ENCODE results near the gene CDC42EP2.
"Not testable (repeated sequence)": the region's sequence is repeated elsewhere in the genome, so short reads cannot be mapped to it uniquely, and the experiment has no call there.

CDC42EP2 gene

DNA sequence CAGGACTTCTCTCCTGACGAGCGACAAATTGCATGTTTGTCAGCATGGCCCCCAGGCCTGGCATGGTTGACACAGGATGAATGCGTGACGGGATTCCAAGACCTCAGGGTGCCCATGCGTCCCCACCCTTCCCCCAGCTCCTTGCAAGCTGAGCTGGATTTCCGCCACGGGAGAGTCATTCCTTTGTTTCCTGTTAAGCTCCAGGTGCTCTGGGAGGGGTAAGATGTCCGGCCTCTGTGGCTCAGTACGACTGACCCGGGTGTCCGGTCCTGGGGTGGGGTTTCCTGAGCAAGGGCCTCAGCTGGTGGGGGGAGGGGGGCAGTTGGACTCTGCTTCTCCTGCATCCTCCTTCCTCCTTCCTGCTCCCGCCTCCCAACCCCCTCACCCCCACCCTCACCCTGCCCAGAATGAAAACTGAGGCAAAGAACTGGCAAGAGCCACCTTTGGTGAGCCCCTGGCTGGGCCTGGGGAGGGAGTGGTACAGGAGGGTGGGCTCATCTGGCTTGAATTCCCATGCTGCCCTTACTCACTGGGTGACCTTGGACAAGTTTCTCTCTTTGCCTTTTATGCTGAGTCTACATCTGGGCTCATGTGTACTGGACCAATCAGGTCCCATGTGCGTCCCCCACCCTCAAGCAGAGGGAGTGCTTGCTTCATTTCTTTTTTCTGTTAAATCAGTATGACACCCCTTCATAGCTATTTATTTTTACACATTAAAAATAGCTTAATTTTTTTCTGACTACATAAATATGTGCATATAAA lies 2.5 kb downstream of the CDC42EP2 start:
- in situ Hi-C loops (cut with MboI; ENCODE audit: low sequenced_read_pairs), result no loop called here

DNA sequence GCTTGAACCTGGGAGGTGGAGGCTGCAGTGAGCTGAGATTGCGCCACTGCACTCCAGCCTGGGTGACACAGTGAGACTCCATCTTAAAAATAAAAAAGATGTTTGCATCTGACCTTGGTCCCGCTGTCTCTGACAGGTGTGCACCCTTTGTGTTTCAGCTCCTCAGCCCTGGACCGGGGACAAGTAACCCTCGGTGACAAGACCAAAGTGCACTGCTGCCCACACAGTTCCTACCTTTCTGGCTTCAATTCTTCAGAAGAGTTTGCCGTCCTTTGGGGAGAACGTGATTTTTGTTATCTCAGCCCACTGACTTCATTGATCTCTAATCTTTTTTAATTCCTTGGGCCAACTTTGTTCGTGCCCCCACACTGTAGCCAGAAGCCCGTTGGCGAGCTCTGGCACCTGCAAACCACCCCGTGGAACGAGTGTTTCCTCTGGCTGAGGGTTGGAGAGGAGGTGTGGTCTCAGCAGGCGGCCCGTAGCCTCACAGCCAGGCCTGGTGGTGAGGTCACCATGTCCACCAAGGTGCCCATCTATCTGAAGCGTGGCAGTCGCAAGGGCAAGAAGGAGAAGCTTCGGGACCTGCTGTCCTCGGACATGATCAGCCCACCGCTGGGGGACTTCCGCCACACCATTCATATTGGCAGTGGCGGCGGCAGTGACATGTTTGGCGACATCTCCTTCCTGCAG lies 5.9 kb downstream of the CDC42EP2 start:
- in situ Hi-C loops (cut with MboI; ENCODE audit: low sequenced_read_pairs), result no loop called here

DNA sequence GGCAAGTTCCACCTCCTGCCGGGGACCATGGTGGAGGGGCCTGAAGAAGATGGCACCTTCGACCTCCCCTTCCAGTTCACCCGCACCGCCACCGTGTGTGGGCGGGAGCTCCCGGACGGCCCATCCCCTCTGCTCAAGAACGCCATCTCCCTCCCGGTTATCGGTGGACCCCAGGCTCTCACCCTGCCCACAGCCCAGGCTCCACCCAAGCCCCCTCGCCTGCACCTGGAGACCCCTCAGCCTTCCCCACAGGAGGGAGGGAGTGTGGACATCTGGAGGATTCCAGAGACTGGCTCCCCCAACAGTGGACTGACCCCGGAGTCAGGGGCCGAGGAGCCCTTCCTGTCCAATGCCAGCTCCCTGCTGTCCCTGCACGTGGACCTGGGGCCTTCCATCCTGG lies 6.4 kb downstream of the CDC42EP2 start:
- in situ Hi-C loops (cut with MboI; ENCODE audit: low sequenced_read_pairs), result no loop called here

DNA sequence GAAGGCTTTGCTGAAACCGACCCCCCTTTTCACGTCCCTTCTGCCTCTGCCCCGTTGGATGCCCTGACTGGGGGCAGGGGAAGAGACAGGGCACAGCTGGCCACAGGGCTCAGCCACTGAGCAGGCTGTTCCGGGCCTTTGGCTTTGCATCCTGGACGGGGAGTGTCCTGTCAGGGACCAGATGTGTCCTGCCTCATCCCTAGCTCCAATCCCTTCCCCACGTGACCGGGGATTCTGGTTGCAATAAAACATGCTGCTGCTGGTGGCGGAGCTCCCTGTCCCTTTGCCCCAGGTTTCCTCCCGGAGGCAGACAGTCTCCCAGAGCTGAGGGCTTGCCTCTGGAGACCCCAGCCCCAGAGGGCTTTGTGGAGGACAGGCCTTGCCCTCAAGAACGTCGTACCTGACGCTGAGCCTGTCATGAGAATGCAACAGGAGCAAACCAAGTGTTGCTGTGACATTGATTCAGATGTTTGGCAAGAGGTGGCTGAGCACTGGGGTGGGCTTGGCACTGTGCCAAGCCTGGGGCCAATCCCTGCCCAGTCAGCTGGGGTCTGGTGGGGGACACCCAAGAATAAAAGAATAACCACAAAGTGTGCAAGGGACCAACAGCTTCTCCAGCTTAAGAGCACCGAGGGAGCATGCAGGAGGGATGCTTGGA lies 7.3 kb downstream of the CDC42EP2 start:
- in situ Hi-C loops (cut with MboI; ENCODE audit: low sequenced_read_pairs), result no loop called here

DNA sequence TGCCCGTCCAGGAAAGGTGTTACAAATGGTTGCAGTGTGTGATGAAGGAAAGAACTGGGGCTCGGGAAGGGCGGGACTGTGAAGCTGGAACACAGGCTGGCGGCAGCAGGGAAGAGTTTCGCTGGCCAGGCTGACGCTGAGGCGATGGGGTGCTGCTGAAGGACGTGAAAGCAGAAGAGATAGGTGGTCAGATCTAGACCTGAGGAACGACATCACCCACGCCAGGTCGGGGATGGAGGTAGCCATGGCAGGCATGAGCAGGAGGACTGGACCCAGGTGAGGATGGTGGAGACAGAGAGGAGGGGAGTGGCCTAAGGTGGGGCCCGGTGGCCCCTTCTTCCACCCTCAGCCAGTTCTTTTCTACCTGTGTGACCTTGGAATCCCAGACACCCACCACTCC lies 9.1 kb downstream of the CDC42EP2 start:
- in situ Hi-C loops (cut with MboI; ENCODE audit: low sequenced_read_pairs), result no loop called here

DNA sequence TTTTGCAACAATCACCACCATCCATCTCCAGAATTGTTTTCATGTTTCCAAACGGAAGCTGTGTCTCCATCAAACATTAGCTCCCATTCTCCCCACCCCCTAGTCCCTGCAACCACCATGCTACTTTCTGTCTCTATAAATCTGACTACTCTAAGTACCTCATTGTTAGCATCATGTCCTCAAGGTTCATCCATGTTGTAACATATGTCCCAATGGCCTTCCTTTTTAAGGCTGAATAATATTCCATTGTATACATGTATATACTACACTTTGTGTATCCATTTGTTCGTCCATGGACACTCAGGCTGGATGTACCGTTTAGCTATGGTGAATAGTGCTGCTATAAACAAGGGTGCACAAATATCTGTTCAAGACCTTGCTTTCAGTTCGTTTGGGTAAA lies 10.8 kb downstream of the CDC42EP2 start:
- in situ Hi-C loops (cut with MboI; ENCODE audit: low sequenced_read_pairs), result no loop called here

DNA sequence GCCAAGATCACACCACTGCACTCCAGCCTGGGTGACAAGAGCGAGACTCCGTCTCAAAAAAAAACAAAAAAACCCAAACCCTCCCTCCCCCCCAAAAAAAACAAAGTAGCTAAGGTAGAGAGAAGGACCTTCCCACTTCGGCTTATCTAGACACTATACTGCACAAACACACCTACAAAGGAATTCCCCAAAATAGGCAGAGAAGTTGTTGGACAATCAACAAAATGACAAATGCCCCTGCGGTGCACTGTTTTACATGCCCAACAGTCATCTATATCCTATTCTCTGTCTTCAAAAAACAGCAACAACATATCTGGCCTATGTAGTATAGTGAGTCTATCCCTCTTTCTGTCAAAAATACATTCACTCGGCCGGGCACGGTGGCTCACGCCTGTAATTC lies 12.4 kb downstream of the CDC42EP2 start:
- in situ Hi-C loops (cut with MboI; ENCODE audit: low sequenced_read_pairs), result no loop called here

DNA sequence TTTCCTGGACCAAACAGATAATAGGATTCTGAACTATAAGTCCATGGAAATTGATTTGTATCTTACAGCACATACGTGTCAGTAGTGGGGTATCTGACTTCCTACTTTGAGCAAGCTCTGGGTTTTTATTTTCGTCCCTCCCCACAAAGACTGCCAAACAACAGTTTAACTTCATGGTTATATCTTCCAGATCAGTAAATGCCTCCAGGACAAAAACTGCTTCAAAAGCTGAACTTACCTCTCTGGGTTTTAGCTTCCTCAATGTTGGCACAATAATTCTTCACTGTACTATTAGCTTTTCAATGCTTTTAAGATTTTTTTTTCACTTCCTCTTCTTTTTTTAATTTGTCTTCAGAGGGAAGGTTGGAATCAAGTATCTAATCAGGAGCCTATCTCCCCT lies 14.8 kb downstream of the CDC42EP2 start:
- in situ Hi-C loops (cut with MboI; ENCODE audit: low sequenced_read_pairs), result no loop called here

DNA sequence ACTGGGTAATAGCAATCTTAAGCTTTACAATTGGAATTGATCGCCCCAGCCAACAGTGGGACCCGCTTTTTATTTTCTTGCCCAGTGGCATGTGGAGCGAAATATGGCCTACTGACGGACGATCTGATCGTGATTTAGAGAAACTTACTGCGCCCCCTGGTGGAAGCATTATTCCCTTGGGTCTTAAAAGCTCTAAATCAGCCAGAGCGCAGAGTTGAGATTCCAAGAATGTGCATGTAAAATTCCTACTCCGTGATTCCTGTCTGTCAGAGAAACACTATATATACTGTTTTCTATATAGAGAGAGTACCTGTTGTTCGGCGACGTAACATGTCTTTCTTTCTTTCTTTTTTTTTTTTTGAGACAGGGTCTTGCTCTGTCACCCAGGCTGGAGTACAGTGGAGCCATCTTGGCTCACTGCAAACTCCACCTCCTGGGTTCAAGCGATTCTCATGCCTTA lies 15.3 kb downstream of the CDC42EP2 start:
- in situ Hi-C loops (cut with MboI; ENCODE audit: low sequenced_read_pairs), result no loop called here

DNA sequence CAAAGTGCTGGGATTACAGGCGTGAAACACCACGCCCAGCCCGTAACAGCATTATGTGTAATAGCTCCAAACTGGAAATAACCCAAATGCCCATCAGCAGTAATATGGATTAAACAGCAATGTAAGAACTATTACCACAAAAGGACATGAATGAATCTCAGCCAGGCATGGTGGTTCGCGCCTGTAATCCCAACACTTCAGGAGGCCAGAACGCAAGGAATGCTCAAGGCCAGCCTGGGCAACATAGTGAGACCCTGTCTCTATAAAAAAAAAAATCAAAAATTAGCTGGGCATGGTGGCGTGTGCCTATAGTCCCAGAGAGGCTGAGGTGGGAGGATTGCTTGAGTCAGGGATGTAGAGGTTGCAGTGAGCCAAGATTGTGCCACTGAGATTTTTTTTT lies 15.9 kb downstream of the CDC42EP2 start:
- in situ Hi-C loops (cut with MboI; ENCODE audit: low sequenced_read_pairs), result no loop called here

DNA sequence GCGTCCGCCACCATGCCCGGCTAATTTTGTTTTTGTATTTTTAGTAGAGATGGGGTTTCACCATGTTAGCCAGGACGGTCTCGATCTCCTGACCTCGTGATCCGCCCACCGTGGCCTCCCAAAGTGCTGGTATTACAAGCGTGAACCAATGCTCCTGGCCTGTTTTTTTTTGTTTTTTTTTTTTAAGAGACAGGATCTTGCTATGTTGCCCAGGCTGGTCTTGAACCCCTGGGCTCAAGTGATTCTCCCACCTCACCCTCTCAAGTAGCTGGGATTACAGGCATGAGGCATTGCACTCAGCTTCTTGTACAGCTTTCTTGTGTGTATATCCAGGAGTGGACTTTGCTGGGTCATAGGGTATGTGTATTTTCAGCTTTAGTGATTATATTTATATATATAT lies 17.9 kb downstream of the CDC42EP2 start:
- in situ Hi-C loops (cut with MboI; ENCODE audit: low sequenced_read_pairs), result not testable (repeated sequence)

DNA sequence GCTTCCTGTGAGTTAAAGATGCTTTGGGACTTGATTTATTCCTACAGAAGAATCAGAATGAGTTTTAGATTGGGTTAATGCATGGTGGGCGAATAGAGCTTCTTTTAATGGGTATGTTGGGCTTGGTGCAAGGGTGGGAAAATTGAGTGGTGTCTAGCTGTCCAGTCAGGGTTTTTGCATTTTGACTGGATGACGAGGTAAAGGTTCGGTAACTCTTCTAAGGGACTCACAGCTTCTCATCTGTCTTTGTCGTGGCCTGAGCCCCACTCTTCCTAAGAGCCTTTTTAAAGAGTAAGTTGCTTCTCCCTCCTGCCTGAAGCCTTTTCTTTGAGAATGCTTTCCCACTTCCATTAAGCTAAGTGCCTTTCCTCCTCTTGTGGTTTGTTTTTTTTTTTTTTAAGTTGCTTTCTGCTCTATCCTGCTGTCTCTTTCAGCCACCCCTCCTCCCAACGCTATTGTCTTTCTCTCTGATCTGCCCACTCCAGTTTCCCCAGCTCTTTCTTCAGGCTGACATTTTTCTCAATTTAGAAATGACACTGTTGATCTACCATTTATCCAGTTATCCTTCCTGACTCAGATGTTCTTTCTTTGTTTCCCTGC lies 20.1 kb downstream of the CDC42EP2 start:
- in situ Hi-C loops (cut with MboI; ENCODE audit: low sequenced_read_pairs), result no loop called here

DNA sequence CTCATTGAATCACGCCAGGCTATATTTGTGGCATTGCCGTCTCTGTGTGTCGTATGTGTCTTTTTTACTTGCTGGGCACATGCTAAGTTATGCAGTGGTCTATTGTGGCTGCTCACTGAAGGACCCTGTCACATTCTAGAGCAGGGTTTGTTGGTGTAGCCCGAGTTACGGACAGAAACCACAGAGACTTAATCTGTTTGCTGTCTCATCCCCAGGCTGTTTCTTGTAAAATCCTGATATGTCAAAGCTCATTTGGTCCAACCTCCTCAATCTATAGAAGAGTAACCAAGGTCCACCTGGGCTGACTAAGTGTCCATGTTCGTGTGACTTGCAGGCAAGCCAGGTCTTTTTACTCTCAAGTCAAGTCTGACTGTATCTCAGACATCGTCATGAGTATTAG lies 24.0 kb downstream of the CDC42EP2 start:
- in situ Hi-C loops (cut with MboI; ENCODE audit: low sequenced_read_pairs), result no loop called here

DNA sequence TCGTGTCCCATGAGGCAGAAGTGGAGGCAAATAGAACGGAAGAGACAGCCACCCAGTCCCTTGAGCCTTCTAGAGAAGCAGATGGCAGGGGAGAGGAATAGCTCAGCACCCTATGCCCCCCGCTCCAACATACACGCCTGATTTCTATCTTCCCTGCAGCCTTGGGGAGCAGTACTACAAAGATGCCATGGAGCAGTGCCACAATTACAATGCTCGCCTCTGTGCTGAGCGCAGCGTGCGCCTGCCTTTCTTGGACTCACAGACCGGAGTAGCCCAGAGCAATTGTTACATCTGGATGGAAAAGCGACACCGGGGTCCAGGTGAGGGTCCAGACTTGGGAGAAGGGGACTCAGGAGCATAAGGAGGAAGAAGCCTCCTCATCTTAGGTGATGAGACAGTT lies 25.6 kb downstream of the CDC42EP2 start:
- in situ Hi-C loops (cut with MboI; ENCODE audit: low sequenced_read_pairs), result no loop called here

DNA sequence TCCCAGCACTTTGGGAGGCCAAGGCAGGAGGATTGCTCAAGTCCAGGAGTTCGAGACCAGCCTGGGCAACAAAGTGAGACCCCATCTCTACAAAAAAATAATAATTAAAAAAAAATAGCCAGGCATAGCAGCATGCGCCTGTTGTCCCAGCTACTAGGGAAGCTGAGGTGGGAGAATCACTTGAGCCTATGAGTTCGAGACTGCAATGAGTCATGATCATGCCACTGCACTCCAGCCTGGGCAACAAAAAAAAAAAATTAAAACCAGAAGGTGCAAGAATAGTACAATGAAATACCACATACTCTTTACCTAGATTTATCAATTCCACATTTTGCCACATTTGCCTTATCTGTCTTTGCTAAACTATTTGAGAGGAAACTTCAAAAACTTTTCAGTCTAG lies 27.2 kb downstream of the CDC42EP2 start:
- in situ Hi-C loops (cut with MboI; ENCODE audit: low sequenced_read_pairs), result no loop called here

DNA sequence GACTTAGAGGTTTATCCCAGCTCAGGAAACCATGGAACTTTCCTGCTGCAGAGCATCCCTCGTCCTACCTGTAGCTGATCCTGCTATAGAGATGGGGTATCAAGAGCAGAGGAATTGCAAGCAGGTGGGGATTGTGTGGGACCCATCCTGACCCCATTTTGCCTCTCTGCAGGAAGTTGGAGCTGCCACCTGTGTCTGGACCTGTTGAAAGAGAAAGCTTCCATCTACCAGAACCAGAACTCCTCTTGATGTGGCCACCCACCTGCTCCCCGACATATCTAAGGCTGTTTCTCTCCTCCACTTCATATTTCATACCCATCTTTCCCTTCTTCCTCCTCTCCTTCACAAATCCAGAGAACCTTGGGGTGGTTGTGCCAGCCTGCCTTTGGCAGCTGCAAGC lies 36.8 kb downstream of the CDC42EP2 start:
- in situ Hi-C loops (cut with MboI; ENCODE audit: low sequenced_read_pairs), result no loop called here

DNA sequence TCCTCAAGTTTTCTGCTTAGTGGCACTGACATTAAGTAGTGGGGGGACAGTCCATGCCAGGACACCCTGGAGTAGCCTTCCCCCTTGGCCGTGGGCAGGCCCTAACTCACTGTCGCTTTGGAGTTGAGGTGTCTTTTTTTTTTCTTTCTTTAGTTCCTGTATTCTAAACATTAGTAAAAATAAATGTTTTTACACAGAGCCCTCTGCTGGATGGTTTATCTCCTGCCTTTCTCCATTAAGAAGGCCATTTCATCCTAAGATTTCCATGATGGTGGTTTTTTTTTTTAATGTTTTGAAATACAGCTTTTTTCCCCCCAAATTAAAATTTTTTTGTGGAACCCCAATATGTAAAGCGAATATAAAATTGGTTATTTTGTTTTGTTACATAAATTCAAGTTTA lies 38.1 kb downstream of the CDC42EP2 start:
- in situ Hi-C loops (cut with MboI; ENCODE audit: low sequenced_read_pairs), result no loop called here

DNA sequence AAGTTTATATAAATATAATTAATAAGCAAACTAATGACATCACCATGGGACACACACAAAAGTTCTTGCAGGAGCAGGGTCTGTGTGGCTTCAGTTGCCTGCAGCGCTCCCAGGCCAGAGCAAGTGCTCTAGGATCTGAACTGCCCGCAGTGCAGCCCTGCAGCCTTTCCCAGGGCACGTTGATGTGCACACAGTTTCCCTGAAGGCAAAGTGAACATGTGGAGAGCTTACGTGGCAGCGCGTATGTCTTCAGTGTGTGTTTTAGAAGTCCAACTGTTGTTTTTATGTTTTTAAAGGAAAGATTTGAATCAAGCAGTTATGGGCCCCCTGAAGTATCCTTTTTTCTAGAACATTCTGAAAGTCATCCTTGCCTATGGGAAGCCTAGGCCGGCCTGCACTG lies 38.7 kb downstream of the CDC42EP2 start:
- in situ Hi-C loops (cut with MboI; ENCODE audit: low sequenced_read_pairs), result no loop called here

DNA sequence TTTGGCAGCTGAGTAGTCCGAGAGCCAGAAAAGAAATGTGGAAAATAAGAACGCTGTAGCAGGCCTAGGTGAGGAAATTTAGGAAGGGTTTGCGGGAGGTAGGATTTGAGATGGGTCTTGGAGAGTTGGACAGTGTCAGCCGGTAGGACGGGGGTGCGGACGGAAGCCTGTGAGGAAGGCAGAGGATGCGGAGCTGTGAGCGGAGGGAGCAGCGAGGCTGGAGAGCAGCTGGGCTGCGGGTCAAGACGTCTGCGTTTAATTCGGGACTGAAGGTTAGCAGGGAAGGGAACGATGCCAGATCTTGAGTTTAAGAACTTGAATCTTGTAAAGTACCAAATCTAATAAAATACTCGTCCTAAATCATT lies 39.2 kb downstream of the CDC42EP2 start:
- in situ Hi-C loops (cut with MboI; ENCODE audit: low sequenced_read_pairs), result no loop called here

DNA sequence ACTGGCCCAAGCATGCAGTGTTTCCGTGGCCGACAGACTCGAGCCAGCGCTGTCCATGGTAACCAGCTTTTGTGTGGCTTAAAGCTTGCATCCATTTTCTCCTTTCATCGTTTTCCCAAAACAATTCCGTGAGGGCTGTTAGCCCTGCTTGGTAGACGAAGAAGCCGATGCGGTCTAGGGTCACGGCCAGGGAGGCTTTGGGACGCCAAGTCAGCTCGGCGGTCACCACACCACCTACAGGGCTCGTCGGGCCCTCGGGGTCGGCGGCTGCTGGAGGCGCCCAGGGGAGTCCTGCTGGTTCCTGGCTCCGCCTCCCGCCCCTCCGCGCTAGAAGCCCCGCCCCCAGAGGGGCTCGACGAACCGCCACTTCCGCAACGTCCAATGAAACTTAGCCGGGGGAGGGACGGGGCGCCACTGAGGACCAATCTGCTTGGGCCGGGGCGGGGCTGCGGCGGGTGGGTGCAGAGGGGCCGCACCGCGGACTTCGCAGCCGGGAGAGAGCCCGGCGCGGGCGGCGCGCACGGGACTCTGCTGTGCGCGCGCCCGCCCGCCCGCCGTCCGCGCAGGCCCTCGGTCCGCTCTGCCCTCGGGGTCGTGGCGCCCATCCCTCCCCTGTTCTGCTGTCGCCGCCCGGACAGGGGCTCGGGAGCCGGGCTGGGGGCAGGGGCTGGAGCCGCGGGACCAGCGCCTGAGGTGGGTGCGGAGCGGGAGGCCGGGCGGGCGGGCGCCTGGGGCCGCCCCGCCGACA lies 39.8 kb downstream of the CDC42EP2 start, which contains the start of gene TIGD3:
TSS of gene TIGD3 (plus strand) at position 487 of the 748 bp plus-strand sequence. CDS start 1,058 bp downstream, outside the sequence.
- in situ Hi-C loops (cut with MboI; ENCODE audit: low sequenced_read_pairs), result no loop called here
